GM18498 (cell line): ENCODE measurements around the gene SSH3.

Experiments used
- ATAC-seq: cut with Tn5 transposase; IDR thresholded peaks from one replicate; pipeline ENCODE4 v1.9.1; 2021; ENCODE audit warnings: mild to moderate bottlenecking, moderate library complexity; ENCODE audit not compliant: unreplicated experiment

The SSH3 gene

GRCh38 chr11:67357831-67358670, 54.7 kb downstream of the SSH3 start:
- ATAC-seq, result no peak
